LNCaP clone FGC (cell line): ENCODE measurements around the gene AGPAT3.

Experiments
- DNase-seq: peaks from one replicate; pipeline ENCODE4 v3.0.0-alpha.2; 2011; ENCODE audit warnings: low read depth
- H3K4me3 ChIP-seq: 2 replicates; pipeline ENCODE4 v1.5.1; 2011; ENCODE audit warnings: mild to moderate bottlenecking, low read depth, low read length, control low read depth
- TF ChIP-seq, protein P1 (sequence below): IDR thresholded peaks from 2 replicates; pipeline ENCODE4 v1.5.1; 2012; ENCODE audit warnings: mild to moderate bottlenecking; ENCODE audit not compliant: control insufficient read depth, insufficient read depth; ENCODE audit errors: extremely low read depth

AGPAT3 gene

DNA sequence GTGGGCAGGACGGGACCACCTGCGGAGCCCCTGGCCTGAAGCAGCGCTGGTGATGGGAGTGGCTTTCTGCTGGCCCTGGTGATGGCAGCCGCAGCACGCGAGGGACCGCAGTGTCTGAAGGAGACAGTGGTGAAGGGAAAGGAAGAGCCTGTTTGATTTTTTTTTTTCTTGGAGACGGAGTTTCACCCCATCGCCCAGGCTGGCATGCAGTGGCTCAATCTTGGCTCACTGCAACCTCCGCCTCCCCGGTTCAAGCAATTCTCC, 106.9 kb downstream of the AGPAT3 start:
- H3K4me3 ChIP-seq: no peak overlapping the region
- DNase-seq: no peak
- TF ChIP-seq, protein P1, sequence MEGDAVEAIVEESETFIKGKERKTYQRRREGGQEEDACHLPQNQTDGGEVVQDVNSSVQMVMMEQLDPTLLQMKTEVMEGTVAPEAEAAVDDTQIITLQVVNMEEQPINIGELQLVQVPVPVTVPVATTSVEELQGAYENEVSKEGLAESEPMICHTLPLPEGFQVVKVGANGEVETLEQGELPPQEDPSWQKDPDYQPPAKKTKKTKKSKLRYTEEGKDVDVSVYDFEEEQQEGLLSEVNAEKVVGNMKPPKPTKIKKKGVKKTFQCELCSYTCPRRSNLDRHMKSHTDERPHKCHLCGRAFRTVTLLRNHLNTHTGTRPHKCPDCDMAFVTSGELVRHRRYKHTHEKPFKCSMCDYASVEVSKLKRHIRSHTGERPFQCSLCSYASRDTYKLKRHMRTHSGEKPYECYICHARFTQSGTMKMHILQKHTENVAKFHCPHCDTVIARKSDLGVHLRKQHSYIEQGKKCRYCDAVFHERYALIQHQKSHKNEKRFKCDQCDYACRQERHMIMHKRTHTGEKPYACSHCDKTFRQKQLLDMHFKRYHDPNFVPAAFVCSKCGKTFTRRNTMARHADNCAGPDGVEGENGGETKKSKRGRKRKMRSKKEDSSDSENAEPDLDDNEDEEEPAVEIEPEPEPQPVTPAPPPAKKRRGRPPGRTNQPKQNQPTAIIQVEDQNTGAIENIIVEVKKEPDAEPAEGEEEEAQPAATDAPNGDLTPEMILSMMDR: no peak

DNA sequence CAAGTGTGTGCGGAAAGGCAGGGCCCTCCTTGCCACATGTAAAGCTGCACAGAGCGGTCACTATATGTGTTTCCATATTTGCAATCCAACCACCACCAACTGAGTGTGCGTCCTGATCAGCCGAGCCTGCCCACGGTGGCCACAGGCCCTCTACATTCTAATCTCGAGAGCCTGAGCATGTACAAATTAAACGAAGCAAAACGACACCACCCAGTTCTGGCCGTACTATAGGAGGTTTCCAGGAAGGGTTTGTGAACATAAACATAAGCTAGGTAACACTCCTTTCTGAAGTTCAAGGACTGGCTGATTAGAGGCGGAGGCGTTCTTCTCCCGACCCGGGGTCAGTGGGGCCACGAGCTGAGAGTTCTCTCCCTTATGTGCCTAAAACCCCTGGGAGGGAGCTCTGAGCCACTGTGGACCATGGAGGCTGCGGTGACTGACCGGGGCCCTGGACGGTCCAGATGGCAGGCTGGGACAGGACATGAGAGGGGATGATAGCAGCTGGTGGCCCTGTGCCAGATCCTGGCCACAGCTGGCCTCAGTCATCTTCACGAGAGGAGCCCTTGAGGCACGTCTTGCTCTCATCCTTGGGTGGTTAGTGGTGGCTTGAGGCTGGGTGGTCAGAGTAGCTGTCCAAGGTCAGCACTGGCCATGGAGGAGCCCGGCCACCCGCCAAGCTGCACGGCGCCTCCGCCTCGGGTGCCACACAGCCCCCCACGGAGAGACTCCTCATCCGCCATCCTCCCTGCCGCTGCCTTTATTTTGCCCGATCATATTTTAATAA, 108.0 kb downstream of the AGPAT3 start:
- TF ChIP-seq, protein P1: no peak
- no peak for DNase-seq
- H3K4me3 ChIP-seq: no peak overlapping the region

DNA sequence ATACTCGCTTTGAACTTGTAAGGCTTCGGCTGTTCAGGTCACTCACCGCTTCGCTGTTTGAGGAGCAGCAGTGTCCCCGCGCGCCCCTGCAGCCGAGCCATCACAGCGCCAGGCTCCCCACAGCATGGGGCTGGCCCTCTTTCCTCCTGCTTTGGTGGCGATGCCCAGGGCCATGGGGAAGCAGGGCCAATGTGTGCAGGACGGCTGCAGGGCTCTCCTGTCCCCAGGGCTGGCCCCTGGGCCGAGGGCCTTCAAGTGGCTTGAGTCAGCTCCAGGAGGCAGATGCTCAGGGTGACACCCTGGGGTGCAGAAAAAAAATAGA, 108.6 kb downstream of the AGPAT3 start:
- no peak for DNase-seq
- TF ChIP-seq, protein P1: no peak
- H3K4me3 ChIP-seq: no peak overlapping the region

DNA sequence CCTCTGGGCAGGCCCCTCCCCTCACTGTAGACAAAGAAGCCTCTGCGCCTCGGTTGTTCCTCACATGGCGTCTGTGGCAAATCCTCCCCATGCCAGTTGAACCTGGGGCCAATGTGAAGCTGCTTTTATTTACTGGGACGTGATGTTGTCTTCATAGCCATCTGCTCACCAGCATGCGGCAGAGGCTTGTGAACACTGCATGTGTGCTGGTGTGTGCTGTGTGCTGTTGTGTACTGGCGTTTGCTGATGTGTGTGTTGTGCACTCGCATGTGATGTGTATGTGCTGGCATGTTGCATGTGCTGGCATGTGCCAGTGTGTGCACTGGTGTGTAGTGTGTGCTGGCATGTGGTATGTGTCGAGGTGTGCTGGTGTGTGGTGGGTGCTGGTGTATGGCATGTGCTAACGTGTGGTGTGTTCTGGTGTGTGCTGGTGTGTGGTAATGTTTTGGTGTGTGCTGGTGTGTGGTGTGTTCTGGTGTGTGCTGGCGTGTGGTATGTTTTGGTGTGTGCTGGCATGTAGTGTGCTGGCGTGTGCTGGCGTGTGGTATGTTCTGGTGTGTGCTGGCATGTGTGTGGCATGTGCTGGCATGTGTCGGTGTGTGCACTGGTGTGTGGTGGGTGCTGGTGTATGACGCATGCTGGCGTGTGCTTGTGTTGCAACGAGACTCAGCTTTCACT, 109.9 kb downstream of the AGPAT3 start:
- TF ChIP-seq, protein P1: no peak
- no peak overlapping the region for H3K4me3 ChIP-seq
- no peak for DNase-seq

DNA sequence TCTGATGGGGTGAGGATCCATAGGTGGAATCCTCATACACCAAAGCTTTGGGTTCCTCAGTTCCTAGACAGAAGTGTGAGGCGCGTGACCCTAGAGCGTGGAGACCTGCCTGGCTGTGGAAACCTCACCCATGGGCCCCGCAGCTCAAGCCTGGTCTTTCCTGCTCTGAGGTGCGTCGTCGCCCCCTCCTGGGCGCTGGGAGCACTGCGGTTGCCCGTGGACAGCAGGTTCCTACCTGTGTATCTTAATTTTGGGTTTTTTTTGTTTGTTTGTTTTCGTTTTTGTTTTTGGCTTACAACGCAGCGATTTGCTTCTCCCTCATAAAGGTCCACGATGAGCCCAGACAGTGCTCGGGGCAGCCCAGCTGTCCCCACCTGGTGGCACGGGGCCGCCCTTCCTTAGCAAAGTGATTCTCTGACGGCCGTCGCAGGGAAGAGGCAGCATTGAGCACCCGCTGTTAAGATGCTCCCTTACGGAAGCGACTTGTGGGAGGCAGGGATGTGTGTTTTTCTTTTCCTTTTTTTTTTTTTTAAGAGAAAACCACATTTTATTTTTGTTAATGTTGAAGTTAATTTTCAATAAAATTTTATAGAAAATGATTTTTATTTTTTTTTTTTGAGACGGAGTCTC, 110.6 kb downstream of the AGPAT3 start:
- TF ChIP-seq, protein P1: peak; percentile 92
- no peak overlapping the region for H3K4me3 ChIP-seq
- no peak for DNase-seq

DNA sequence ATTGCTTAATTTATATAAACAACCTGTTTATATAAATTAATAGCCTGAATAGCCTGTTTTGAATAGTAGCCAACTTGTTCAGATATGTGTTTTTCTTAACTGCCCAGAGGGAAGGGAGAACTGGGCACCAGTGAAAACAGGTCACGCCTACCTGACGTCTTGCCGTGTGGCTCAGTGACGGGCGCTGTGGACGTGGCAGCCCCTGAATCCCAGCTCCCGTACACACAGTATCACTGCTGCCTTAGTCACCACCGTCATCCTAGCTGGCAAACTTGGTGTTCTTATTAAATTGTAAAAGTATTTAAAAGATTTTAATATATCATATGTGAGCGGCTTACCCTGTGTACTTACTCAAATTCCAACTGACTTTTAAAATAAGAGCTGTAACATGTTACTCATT, 111.6 kb downstream of the AGPAT3 start:
- peak; percentile 35 for DNase-seq
- H3K4me3 ChIP-seq: no peak overlapping the region
- TF ChIP-seq, protein P1: no peak
